Uterus (tissue), 2 donors: Measurements from ENCODE around the gene NXPH2.

Experiments
- POLR2A ChIP-seq, 2 donors: fragments of 450-650 bp; IDR thresholded peaks; one replicate each; pipeline ENCODE4 v1.6.1; 2016; ENCODE audit warnings: antibody characterized with exemption in 2 of 2, mild to moderate bottlenecking in 1 of 2, moderate library complexity in 1 of 2
- TF ChIP-seq, protein P1 (sequence below), 4 experiments: fragments of 200-600 bp in 2 of 4; fragments of 450-650 bp in 2 of 4; sonication (generic) in 2 of 4; IDR thresholded peaks; one replicate each; pipeline ENCODE4 v1.5.1; 2016 to 2019; ENCODE audit warnings: antibody characterized with exemption in 4 of 4, mild to moderate bottlenecking in 2 of 4, moderate library complexity in 1 of 4

DNA sequence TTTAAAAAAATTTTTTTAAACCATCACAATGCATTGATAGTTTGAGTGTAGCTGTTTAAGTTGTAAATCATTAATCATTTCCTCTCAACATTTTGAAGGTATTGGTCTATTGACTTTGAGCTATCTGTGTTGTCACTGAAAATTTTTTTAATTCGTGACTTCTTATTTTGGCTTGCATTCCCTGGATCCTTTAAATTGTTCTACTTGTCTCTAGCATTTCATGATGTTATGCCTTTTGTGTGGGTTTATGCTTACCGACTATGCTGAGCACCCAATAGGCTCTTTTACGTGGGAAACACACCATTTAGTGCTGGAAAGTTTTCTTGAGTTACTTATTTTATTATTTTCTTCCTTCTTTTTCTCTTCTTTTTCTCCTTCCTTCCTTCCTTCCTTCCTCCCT is 31.2 kb upstream of the NXPH2 start:
- TF ChIP-seq, protein P1, sequence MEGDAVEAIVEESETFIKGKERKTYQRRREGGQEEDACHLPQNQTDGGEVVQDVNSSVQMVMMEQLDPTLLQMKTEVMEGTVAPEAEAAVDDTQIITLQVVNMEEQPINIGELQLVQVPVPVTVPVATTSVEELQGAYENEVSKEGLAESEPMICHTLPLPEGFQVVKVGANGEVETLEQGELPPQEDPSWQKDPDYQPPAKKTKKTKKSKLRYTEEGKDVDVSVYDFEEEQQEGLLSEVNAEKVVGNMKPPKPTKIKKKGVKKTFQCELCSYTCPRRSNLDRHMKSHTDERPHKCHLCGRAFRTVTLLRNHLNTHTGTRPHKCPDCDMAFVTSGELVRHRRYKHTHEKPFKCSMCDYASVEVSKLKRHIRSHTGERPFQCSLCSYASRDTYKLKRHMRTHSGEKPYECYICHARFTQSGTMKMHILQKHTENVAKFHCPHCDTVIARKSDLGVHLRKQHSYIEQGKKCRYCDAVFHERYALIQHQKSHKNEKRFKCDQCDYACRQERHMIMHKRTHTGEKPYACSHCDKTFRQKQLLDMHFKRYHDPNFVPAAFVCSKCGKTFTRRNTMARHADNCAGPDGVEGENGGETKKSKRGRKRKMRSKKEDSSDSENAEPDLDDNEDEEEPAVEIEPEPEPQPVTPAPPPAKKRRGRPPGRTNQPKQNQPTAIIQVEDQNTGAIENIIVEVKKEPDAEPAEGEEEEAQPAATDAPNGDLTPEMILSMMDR (IDR thresholded peaks at IDR 0.05), result no peak
- TF ChIP-seq POLR2A (IDR thresholded peaks at IDR 0.05), result no peak
